HG02763 (cell line): ENCODE results near the gene HMGB2.
A peak's percentile ranks its signal among the peaks of the same experiment; 100 is the strongest.

ENCODE experiments used
- ATAC-seq: cut with Tn5 transposase; IDR thresholded peaks from one replicate; pipeline ENCODE4 v1.9.1; 2021; ENCODE audit warnings: mild to moderate bottlenecking, moderate library complexity; ENCODE audit not compliant: unreplicated experiment

HMGB2 gene

DNA sequence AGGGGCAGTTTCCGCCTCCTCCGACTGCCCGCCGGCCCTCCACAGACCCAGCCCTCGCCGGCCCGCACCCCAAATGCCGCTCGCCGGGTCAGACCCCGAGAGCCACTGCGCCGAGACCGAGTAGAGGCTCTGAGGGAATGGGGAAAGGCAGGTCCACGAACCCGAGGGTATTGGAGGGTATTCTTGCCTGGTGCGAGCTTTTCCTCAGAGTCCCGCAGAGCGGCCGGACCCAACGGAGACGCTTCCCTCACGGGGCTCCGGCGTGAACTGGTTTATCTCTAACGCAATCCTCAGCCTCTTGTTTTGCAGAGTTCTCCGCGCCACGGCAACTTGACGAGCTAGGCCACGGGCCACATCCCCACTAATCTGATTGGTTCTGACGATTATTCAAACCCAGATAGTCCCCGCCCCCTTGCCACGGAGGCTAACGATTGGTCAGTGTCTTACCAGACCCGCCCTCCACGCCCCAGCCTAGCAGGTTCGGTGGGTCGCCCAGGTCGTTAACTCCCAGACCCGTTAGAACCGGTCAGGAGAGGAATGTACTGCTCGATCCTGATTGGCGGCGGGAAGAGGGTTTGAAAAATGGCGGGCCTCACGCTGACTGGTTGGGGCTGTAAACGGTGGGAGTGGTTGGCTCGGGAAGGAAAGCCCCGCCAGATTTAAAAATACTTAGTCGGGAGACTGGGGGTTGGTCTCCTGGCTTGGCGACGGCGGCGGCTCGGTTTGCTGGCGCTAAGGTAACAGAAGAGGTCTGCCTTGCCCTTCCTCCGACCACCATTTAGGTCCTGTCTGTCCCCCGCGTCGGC, at the start of gene HMGB2:
Gene HMGB2 (minus strand): TSS at position 274 of the 806 bp plus-strand sequence. CDS start 709 bp downstream, outside the sequence.
- ATAC-seq, result peak; percentile 94

- ATAC-seq, result no peak
Observed at GRCh38 chr4:173382349-173382748, 48.2 kb upstream of the HMGB2 start.

DNA sequence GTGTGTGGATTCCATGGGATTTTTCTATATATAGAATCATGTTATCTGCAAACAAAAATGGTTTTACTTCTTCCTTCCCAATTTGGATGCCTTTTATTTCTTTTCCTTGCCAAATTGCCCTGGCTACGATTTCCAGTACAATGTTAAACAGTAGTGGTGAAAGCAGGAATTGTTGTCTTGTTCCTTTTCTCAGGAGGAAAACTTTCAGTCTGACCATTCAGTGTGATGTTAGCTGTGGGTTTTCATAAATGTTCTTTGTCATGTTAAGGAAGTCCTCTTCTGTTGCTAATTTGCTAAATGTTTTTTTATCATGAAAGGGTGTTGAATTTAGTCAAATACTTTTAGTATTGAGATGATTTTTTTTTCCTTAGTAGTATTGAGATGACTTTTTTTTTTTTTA, 47.5 kb upstream of the HMGB2 start:
- ATAC-seq, result no peak

DNA sequence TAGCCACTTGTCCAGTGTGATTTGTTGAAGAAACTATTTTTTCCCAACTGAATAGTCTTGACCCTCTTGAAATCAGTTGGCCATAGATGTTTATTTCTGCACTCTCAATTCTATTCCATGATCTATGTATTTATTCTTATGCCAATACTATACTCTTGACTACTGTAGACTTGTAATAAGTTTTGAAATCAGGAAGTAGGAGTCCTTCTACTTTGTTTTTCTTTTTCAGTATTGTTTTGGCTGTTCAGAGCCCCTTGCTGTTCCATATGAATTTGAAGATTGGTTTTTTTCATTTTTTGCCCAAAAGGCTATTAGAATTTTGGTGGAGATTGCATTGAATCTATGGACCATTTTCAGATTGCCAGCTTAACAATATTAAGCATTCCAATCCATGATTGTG, 46.8 kb upstream of the HMGB2 start:
- ATAC-seq, result no peak

DNA sequence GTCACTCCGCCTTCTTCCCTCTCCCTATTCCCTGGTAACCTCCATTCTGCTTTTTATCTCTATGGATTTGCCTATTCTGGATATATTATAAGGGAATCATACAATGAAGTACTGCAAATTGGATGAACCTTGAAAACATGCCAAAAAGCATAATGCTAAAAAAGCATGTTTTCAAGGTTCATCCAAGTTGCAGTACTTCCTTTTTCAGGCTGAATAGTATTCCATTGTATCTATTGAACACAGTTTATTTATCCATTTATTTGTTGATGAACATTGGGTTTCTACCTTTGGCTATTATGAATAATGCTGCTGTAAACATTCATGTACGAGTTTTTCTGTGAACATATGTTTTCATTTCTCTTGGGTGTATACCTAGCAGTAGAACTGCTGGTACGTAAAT, 45.8 kb upstream of the HMGB2 start:
- ATAC-seq, result no peak

DNA sequence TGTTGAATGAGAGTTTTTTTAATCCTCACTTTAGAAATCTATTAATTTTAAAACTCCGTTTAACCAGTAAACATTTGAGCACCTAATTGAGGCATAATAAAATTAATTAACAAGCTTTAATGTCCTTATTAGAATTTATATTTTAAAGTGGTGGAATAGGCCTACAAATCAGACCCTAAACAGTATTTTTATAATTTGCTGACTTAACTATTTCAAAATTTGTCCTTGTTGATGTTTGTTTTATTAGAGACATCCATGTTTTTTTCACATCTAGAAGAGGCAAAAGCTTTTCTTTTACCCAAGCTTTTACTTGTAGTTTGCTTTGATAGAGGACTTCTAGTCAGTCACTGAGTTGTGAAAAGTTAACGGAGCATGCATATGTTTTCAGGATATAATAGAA, 40.4 kb upstream of the HMGB2 start:
- ATAC-seq, result no peak

DNA sequence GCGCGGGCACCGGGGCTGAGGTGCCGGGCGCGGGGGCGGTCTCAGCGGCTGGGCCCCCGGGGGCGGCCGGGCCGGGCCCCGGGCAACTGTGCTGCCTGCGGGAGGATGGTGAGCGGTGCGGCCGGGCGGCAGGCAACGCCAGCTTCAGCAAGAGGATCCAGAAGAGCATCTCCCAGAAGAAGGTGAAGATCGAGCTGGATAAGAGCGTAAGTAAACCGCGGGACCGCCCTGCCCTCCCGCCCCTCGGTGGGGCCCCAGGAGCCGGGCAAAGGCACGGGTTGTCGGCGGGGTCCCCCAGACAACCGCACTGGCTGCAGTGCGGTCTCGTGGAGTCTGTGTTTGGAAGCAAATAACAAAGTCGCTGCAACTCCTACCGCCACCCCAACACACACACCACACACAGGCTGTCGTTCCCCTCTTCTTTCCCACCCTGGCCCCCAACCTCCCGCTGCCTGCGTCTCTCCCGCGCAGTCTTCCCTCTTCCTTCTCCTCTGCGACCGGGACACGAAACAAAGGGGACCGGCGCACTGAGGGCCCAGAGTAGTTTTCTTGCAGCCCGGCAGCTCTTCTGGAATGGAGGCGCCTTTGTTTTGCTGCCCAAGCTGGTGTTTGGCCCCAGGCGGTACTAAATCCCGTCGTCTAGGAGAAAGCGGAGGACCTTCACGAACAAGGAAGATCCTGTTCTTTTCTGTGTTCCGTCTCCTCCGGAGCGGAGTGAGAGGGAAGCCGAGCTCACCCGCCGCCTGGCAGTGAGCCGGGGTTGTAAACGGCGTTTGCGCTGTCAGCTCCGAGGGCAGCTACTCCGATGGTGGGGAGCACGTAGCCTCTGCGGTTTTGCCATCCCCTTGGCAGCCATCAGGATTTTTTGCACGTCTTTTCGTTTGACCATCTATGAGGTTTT, 37.4 kb upstream of the HMGB2 start:
- ATAC-seq, result peak; percentile 17

DNA sequence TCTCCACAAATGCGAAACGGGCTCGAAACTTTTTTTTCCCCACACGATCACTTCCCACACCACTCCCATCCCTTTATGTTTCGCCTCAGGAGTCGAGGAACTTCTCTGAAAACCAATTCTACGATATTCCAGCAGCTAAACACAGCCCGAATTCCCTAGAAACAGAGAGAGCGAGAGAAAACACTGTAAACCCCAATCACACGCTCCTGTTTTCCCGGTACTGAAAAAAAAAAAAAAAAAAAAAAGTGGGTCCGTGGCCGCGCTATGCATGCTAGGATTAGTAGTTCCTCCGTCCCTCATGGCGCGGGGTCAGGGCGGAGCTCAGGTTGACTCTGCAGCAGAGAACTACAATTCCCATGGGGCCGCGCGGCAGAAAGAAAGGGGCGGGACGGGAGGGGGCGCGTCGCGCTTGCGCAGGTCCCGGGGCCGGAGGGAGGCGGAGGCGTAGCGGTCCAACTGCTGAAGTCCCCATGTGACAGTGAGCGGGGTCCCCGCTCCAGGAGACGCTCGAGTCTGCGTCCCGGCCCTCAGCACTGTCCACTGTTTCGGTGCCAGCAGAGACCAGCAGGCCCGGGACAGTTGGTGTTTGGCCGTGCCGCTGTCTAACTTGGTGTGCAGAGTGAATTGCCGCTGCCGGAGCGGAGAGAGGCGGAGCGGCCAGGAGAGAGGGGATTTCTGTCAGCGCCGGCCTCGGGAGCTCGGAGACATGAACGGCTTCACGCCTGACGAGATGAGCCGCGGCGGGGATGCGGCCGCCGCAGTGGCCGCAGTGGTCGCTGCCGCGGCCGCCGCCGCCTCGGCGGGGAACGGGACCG, 36.5 kb upstream of the HMGB2 start, which contains the start of gene SAP30:
Gene SAP30 (plus strand): TSS at position 478 of the 815 bp plus-strand sequence. CDS start 229 bp downstream, at position 707.
- peak; percentile 69 for ATAC-seq

DNA sequence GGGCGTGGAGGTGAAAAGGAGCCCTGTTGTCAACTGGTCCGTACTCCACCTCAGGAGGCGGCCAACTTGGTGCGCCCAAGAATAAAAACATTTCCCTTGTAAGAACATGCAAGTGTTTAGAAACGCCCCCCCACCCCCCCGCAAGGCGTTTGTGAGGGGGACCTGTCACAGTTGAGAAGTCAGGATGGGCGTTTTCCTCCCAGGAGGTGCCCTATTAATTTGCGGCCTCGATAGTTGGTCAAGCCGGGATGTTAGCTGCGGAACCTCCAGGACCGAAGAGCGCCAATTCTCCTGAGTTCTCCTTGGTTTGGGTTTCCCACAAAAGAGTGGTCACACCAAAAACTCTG, 35.9 kb upstream of the HMGB2 start:
- ATAC-seq, result no peak

- ATAC-seq, result no peak
Observed at GRCh38 chr4:173367946-173368345, 33.8 kb upstream of the HMGB2 start.

DNA sequence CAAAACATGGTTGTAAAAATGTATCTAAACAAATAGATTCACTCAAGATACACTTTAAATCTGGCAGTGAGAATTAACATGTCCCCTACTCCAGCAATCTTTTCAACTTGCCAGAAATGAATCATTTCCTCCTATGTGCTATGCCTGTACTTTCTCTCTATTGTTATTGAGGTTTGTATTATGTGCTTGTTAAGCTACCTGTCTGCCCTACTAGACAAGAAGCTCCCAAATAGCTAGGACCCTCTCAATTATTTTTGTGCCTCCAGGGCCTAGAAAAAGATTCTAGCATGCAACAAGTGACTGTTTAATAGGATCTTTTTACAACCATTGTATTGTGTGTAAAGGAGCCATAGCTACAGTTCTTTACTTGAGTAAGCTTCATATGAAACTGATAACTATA, 33.1 kb upstream of the HMGB2 start:
- no peak for ATAC-seq

DNA sequence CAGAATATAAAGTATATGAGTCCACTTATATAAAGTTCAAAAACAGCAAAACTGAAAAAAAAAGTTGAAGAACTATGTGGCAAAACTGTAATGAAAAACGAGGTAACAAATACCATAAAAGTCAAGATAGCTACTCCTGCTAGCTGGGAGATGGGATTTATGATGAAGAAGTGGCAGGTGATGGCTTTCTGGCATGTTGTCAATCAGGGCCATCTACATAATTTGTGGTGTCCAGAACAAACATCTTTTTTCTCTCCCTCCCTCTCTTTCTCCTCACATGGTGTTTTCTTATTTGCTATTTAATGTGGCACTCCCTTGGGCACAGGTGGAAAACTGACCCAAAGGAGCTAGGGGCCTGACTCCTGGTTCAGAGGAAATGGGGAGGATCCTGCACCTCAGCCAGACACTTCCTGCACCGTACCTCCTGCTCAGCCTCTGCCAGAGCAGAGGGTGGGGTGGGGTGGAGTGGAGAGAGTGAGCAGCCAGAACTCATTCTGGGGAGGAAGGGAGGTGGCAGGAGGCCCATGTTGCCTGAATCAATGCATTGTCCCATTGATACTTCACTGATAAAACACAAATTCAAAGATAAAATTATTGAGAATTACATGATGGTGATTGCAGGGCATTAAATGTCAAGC, 31.3 kb upstream of the HMGB2 start:
- ATAC-seq, result no peak

DNA sequence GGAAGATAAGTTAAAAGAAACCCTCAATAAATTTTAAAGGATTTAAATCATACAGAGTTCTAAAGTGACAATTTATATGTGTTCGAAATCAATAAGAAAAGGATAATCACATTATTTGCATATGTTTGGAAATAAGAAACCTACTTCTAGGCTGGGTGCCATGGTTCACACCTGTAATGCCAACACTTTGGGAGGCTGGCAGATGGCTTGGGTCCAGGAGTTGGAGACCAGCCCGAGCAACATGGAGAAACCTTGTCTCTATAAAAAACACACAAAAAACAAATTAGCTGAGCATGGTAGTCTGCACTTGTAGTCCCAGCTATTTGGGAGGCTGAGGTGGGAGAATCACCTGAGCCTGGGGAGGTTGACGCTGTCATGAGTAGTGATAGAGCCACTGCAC, 28.5 kb upstream of the HMGB2 start:
- no peak for ATAC-seq

DNA sequence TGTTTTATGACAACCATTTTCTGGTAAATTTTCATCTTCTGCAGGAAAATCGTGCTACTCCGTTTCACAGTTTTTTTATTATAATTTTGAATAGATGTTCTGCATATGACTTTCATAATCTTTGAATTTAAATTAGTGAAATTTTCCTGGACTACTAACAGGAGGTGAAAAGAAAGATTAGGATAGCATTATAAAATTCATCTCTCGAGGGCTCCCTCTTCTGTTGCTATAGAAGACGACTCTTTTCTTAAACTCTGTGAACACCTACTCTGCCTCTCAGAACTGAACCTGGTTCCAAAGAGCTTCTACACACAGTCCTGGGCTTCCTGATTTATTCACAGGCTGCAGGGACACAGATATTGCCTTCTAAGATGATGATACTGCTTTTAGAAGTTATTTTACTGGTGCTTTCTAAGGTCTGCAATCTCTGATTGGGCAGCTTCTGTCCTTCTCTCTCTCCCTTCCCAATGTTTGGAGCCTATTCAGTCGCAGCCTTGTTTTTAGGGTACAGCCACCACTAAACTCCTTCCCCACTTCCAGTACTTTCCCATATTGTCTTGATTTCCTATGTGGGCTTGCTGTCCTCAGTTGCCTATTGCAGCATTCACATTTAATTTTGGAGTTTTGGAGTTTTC, 26.5 kb upstream of the HMGB2 start:
- ATAC-seq, result no peak

DNA sequence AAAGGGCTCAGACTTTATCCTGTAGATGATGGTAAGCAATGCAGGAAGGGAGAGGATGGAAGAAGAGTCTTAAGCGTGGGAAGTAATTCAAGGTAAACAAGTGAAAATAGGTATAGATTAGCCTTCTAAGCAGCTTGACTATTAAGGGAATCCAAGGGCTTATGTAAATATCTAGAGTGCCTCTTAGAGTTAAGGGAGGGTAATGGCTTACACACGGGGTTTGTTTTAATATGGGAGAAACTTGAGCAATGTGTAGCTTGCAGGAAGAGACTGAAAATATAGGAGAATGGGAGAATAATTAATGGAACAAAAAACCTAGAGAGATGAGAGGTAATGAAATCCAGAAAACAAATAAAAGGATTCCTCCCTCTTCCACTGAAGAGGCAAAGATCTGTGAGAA, 23.8 kb upstream of the HMGB2 start:
- ATAC-seq, result no peak

DNA sequence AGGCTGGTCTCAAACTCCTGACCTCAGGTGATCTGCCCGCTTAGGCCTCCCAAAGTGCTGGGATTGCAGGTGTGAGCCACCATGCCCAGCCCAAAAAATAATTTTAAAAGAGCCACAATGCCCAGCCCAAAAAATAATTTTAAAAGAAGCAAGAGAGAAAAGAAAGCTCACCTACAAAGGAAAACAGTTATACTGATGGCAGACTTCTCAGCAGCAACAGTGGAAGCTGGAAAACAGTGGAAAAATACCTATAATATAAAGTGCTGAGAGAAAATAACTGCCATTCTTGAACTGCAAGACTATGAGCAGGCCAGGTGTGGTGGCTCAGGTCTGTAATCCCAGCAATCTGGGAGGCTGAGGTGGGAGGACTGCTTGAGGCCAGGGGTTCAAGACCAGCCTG, 13.3 kb upstream of the HMGB2 start:
- ATAC-seq, result no peak

DNA sequence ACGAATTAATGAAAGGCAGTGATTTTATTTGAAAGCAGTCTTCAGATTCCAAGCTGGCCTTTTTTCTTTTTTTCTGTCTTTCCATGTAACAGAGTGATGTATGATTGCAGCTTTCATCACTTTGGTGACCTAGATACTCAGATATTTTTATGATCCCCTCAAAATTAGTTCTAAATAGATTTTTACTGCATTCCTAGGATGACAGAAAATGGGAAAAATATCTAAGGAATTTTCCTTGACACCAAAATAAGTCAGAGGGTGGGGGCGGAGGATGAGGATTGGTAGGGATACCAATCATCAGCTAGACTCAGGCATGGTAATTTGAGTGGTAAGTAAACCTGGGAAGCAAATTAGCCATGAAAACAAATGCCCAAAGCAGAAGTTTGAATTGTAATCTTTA, 11.9 kb upstream of the HMGB2 start:
- no peak for ATAC-seq

DNA sequence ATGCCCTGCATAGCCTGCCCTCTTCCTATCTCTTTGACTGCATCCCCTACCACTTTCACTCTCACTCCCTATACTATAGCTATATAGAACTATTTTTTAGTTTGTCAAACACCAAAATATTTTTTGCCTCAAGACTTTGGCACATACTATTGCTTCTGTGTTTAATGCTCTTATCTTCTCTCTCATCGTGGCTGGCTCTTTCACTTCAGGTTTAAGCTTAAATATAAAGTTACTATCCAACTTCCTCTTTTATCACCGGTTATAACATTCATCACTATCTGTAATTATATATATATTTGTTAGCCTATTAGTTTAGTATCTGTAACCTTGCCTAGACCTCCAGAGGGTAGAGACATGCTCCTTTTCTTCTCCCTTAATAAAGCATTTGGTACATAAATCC, 11.5 kb upstream of the HMGB2 start:
- no peak for ATAC-seq

DNA sequence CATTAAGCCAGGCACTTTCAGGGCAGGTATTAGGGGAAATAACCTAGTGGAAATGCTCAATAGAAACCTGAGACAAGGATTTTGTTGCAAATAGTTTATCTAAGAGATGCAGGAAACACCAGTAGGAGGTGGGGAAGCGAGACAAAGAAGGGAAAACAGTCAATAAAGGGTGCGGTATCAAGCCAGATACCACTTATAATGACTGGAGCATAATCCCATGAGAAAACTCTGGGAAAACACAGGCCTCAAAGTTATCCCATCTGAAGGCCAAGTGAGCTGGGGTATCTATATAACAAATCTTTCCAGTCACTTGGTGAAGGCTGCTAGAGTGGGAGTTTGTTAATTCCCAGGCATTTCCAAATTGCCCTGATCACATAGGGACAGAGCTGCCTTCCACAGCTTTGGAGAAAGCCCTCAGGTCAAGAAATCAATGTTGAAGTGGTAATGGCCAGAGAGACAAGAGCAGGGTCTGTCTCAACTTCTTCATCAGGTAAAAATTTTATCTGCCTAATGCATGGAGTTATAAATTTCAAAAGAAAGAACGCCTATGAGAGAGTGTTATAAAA, 9.8 kb upstream of the HMGB2 start:
- ATAC-seq, result no peak

GRCh38 chr4:173337463-173337862, 3.3 kb upstream of the HMGB2 start:
- ATAC-seq, result no peak
